HepG2 (cell line): ENCODE results near the gene RABGGTA. TPM values are rescaled to one million over a fixed set of nuclear protein-coding genes. Genes with fewer than 3 reads are reported as not detected.
A peak's percentile ranks its signal among the peaks of the same experiment; 100 is the strongest.

ENCODE experiments used
- AGO1 ChIP-seq: fragments of 200-400 bp; formaldehyde crosslinking; IDR thresholded peaks from 2 replicates; pipeline ENCODE4 v1.6.1; 2017; ENCODE audit warnings: mild to moderate bottlenecking, low read depth, low read length, moderate library complexity; ENCODE audit not compliant: poor library complexity, severe bottlenecking
- HDAC2 ChIP-seq: sonication (generic); formaldehyde crosslinking; IDR thresholded peaks from 2 replicates; pipeline ENCODE4 v1.4.0; 2020; ENCODE audit warnings: missing genetic modification reagents
- HIVEP1 ChIP-seq: sonication (generic); formaldehyde crosslinking; IDR thresholded peaks from 2 replicates; pipeline ENCODE4 v1.4.0; 2020; ENCODE audit warnings: mild to moderate bottlenecking, missing genetic modification reagents
- IRX3 ChIP-seq: sonication (generic); formaldehyde crosslinking; IDR thresholded peaks from 2 replicates; pipeline ENCODE4 v1.8.1; 2023; ENCODE audit warnings: mild to moderate bottlenecking, low read depth, missing genetic modification reagents, borderline replicate concordance
- MEIS2 ChIP-seq: sonication (generic); formaldehyde crosslinking; IDR thresholded peaks from 2 replicates; pipeline ENCODE4 v1.9.0; 2021; ENCODE audit warnings: mild to moderate bottlenecking, missing genetic modification reagents
- NFIB ChIP-seq: sonication (generic); formaldehyde crosslinking; IDR thresholded peaks from 2 replicates; pipeline ENCODE4 v1.9.0; 2021; ENCODE audit warnings: missing genetic modification reagents, mild to moderate bottlenecking, borderline replicate concordance
- NR3C1 ChIP-seq: sonication (generic); formaldehyde crosslinking; IDR thresholded peaks from 2 replicates; pipeline ENCODE4 v1.4.0; 2020; ENCODE audit warnings: missing genetic modification reagents
- PAF1 ChIP-seq: IDR thresholded peaks from 2 replicates; pipeline ENCODE4 v1.6.1; 2016; ENCODE audit warnings: missing genetic modification reagents, missing compliant biosample characterization
- STAT6 ChIP-seq: sonication (generic); formaldehyde crosslinking; IDR thresholded peaks from 2 replicates; pipeline ENCODE4 v1.4.0; 2020; ENCODE audit warnings: missing genetic modification reagents, mild to moderate bottlenecking, borderline replicate concordance
- WIZ ChIP-seq: sonication (generic); formaldehyde crosslinking; IDR thresholded peaks from 2 replicates; pipeline ENCODE4 v1.5.1; 2020; ENCODE audit warnings: mild to moderate bottlenecking, missing genetic modification reagents
- ZBTB40 ChIP-seq, 2 experiments: fragments of 450-650 bp in 1 of 2; sonication (generic) in 1 of 2; formaldehyde crosslinking in 1 of 2; IDR thresholded peaks; 2 replicates each; pipeline versions ENCODE4 v1.6.1 to v1.8.0; 2016 to 2022; ENCODE audit warnings: antibody characterized with exemption in 1 of 2, mild to moderate bottlenecking in 1 of 2, missing genetic modification reagents in 1 of 2
- ZNF441 ChIP-seq: sonication (generic); formaldehyde crosslinking; IDR thresholded peaks from 2 replicates; pipeline ENCODE4 v1.7.0; 2021; ENCODE audit warnings: missing genetic modification reagents, borderline replicate concordance
- ZNF691 ChIP-seq: sonication (generic); formaldehyde crosslinking; IDR thresholded peaks from 2 replicates; pipeline ENCODE4 v1.4.0; 2020; ENCODE audit warnings: missing genetic modification reagents, low read depth, mild to moderate bottlenecking, borderline replicate concordance
- ZNF792 ChIP-seq: IDR thresholded peaks from 2 replicates; pipeline ENCODE4 v1.6.1; 2016
- ZSCAN12 ChIP-seq: sonication (generic); formaldehyde crosslinking; IDR thresholded peaks from 2 replicates; pipeline ENCODE4 v1.9.0; 2021; ENCODE audit warnings: mild to moderate bottlenecking, missing genetic modification reagents
- polyA plus RNA-seq, 8 experiments: library from polyadenylated mRNA; depleted of rRNA in 3 of 8; stranded (reverse) in 7 of 8; unstranded in 1 of 8; fragments of >200 nt; fragmentation: Illumina TruSeq in 4 of 8; extraction: Trizol in 4 of 8; gene quantifications; 2 replicates each; pipeline versions ENCODE4 v1.2.1 to v1.2.3, GENCODE V29; 2011 to 2016; ENCODE audit warnings: low read depth in 4 of 8, missing spikeins in 1 of 8, mixed read lengths in 1 of 8; ENCODE audit not compliant: insufficient read depth in 1 of 8
- total RNA-seq, 5 experiments: library from RNA; depleted of rRNA; stranded (reverse); fragments of >200 nt; fragmentation: Illumina TruSeq; extraction: Trizol; gene quantifications; 2 replicates each; pipeline ENCODE4 v1.2.3, GENCODE V29; 2016; ENCODE audit warnings: low read depth in 1 of 5

Gene RABGGTA
- total and polyA plus RNA-seq, 2 of the 13 experiments (the other 11 are each of a cell fraction or from before 2014, with no cell fraction given) = 57.9 to 90.8 TPM

DNA sequence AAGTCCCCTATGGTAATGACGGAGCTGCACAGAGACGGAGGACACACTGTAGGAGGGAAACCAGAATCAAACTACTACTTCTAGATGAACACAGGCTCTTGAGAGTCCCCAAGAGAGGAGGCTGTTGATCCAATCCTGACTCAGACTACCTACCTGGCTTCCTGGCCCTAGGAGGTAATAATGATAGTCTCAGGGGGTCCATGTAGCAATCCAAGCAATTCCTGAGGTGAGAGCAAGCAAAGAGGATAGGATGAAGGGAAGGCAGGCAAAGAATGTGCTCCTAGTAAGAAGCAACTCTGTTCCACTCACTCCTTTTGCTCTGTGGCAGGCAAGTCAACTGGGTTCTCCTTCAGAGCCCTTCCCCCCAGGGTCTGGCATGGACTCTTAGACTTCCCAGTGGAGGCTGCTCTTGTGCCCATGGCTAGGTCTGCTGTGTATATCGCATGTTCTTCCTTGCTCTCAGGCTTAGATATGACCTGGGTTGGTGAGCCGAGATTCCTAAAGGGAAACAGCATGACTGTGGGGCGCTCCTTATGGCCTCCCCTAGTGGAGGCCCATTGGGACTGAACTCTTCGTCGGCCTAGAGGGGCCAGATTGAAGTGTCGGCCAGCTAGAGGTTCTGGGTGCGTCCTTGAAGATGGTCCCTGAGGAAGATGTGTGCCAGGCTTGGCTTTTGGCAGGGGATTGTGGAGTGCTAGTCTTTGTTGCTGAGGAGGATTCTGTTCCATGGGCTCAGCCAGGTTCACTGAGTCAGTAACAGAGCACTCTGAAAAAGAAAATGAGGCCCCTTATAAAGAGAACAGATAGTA is 31.1 kb downstream of the RABGGTA start (continued):
- TF ChIP-seq STAT6 (CRISPR knock-in tag) = no peak
- no peak for TF ChIP-seq AGO1
- no peak for TF ChIP-seq ZBTB40 (IDR thresholded peaks at IDR 0.05)
- TF ChIP-seq ZBTB40 (CRISPR knock-in tag; IDR thresholded peaks at IDR 0.05) = no peak
- TF ChIP-seq IRX3 = 0 out of 2 replicates have a peak, but pooled peaks have one; percentile 37
- TF ChIP-seq HIVEP1 = peak; percentile 7; the same call in 1 of the 2 replicates
- no peak for TF ChIP-seq WIZ (CRISPR knock-in tag)
- peak; percentile 77; the same call in 1 of the 2 replicates for TF ChIP-seq PAF1 (CRISPR knock-in tag)
- TF ChIP-seq HDAC2 (CRISPR knock-in tag) = no peak
- no peak for TF ChIP-seq ZNF441 (CRISPR knock-in tag)
- TF ChIP-seq ZNF792 = no peak
- TF ChIP-seq ZNF691 (CRISPR knock-in tag) = no peak
- no peak for TF ChIP-seq MEIS2 (CRISPR knock-in tag)
- 0 out of 2 replicates have a peak, but pooled peaks have one; percentile 64 for TF ChIP-seq NFIB
- no peak for TF ChIP-seq NR3C1
- TF ChIP-seq ZSCAN12 (CRISPR knock-in tag) = no peak
